CD14-positive monocyte (primary cell): ENCODE data around the gene C17orf100. TPM values are rescaled to one million over a fixed set of nuclear protein-coding genes. Genes with fewer than 3 reads are reported as not detected.

Source experiments
- DNase-seq, 3 donors: peaks; one replicate each; pipeline ENCODE4 v3.0.0-alpha.2; 2011 to 2022
- H2AFZ ChIP-seq: 2 replicates; pipeline ENCODE4 v1.6.0; 2012; ENCODE audit warnings: mild to moderate bottlenecking, low read depth, low read length, inconsistent platforms; ENCODE audit not compliant: insufficient read depth, poor library complexity, severe bottlenecking
- H3K27ac ChIP-seq, 2 donors: 1 replicate in 1 of 2; 2 replicates in 1 of 2; pipeline ENCODE4 v1.5.1; 2012 to 2013; ENCODE audit warnings: low read length in 2 of 2, control low read depth in 1 of 2, inconsistent platforms in 1 of 2, low read depth in 1 of 2, mild to moderate bottlenecking in 1 of 2
- H3K27me3 ChIP-seq, 2 donors: one replicate each; pipeline versions ENCODE4 v1.6.0 to v1.6.1; 2011 to 2013; ENCODE audit warnings: low read length in 2 of 2; ENCODE audit not compliant: control insufficient read depth in 2 of 2, insufficient read depth in 2 of 2
- H3K36me3 ChIP-seq, 2 donors: replicated peaks in 1 of 2; 1 replicate in 1 of 2; 2 replicates in 1 of 2; pipeline versions ENCODE4 v1.5.1 to v1.6.1; 2012 to 2013; ENCODE audit warnings: low read length in 2 of 2, control low read depth in 1 of 2, inconsistent platforms in 1 of 2, mild to moderate bottlenecking in 1 of 2; ENCODE audit not compliant: insufficient read depth in 2 of 2, control insufficient read depth in 1 of 2
- H3K4me1 ChIP-seq, 2 donors: 1 replicate in 1 of 2; 2 replicates in 1 of 2; pipeline versions ENCODE4 v1.5.1 to v1.6.1; 2012 to 2013; ENCODE audit warnings: low read length in 2 of 2, control low read depth in 1 of 2, inconsistent platforms in 1 of 2, mild to moderate bottlenecking in 1 of 2, moderate library complexity in 1 of 2; ENCODE audit not compliant: insufficient read depth in 2 of 2, control insufficient read depth in 1 of 2
- H3K4me2 ChIP-seq: replicated peaks from 2 replicates; pipeline ENCODE3; 2012; ENCODE audit warnings: low read length, moderate library complexity, mild to moderate bottlenecking; ENCODE audit not compliant: poor library complexity, severe bottlenecking; ENCODE audit errors: extremely low read depth
- H3K4me3 ChIP-seq, 3 experiments: fragments of 200-600 bp in 1 of 3; sonication (generic) in 1 of 3; replicated peaks in 1 of 3; 1 replicate in 2 of 3; 2 replicates in 1 of 3; pipeline ENCODE4 v1.5.1; 2011 to 2013; ENCODE audit warnings: low read length in 3 of 3, mild to moderate bottlenecking in 3 of 3, control low read depth in 2 of 3, low read depth in 2 of 3, inconsistent platforms in 1 of 3, moderate library complexity in 1 of 3
- H3K79me2 ChIP-seq: 2 replicates; pipeline ENCODE4 v1.6.0; 2012; ENCODE audit warnings: mild to moderate bottlenecking, control low read depth, inconsistent platforms, low read length, moderate library complexity; ENCODE audit not compliant: insufficient read depth
- H3K9ac ChIP-seq: 2 replicates; pipeline ENCODE4 v1.6.0; 2017; ENCODE audit warnings: low read length, mild to moderate bottlenecking; ENCODE audit not compliant: insufficient read depth, poor library complexity, severe bottlenecking
- H3K9me3 ChIP-seq, 2 donors: replicated peaks in 1 of 2; 1 replicate in 1 of 2; 2 replicates in 1 of 2; pipeline versions ENCODE4 v1.5.1 to v1.6.1; 2012 to 2013; ENCODE audit warnings: low read length in 2 of 2, control low read depth in 1 of 2; ENCODE audit not compliant: control insufficient read depth in 1 of 2, insufficient read depth in 1 of 2
- H4K20me1 ChIP-seq: 2 replicates; pipeline ENCODE4 v1.6.0; 2012; ENCODE audit warnings: mild to moderate bottlenecking, low read length, control low read depth, moderate library complexity; ENCODE audit not compliant: insufficient read depth
- H3K27ac Mint-ChIP-seq, 7 donors: one replicate each; pipeline ENCODE4 v1.8.0; 2020; ENCODE audit warnings: mild to moderate bottlenecking in 7 of 7, mixed read lengths in 7 of 7, moderate library complexity in 6 of 7, inconsistent platforms in 2 of 7
- H3K27me3 Mint-ChIP-seq, 3 donors: one replicate each; pipeline ENCODE4 v1.8.0; 2021 to 2022; ENCODE audit warnings: low read depth in 3 of 3, mild to moderate bottlenecking in 3 of 3, mixed read lengths in 3 of 3, moderate library complexity in 3 of 3, inconsistent platforms in 1 of 3
- H3K36me3 Mint-ChIP-seq, 2 donors: one replicate each; pipeline ENCODE4 v1.8.0; 2020; ENCODE audit warnings: mixed read lengths in 2 of 2, inconsistent platforms in 1 of 2, mild to moderate bottlenecking in 1 of 2
- H3K4me1 Mint-ChIP-seq: one replicate; pipeline ENCODE4 v1.8.0; 2020; ENCODE audit warnings: mild to moderate bottlenecking, mixed read lengths
- H3K4me3 Mint-ChIP-seq, 2 donors: one replicate each; pipeline ENCODE4 v1.8.0; 2020; ENCODE audit warnings: mild to moderate bottlenecking in 2 of 2, mixed read lengths in 2 of 2, moderate library complexity in 1 of 2
- H3K9me3 Mint-ChIP-seq, 7 donors: one replicate each; pipeline ENCODE4 v1.8.0; 2020 to 2022; ENCODE audit warnings: mixed read lengths in 7 of 7, mild to moderate bottlenecking in 6 of 7, moderate library complexity in 6 of 7, inconsistent platforms in 2 of 7
- CTCF ChIP-seq: fragments of 200-600 bp; IDR thresholded peaks from one replicate; pipeline ENCODE4 v1.8.0; 2022; ENCODE audit warnings: antibody characterized with exemption, mild to moderate bottlenecking
- WGBS: methylation state at CpG from one replicate; pipeline ENCODE4 v1.1.5; 2013; ENCODE audit warnings: missing lambda C conversion rate; ENCODE audit not compliant: insufficient coverage; 5-methylcytosine and 5-hydroxymethylcytosine counted together
- intact Hi-C, 2 donors: fragments of 100-400 bp; cut with micrococcal nuclease; formaldehyde crosslinking; loops; one replicate each; pipeline versions ENCODE4 v1.15.0 to v1.15.1; 2023
- polyA plus RNA-seq, 3 donors: library from polyadenylated mRNA; depleted of rRNA in 1 of 3; unstranded in 2 of 3; stranded (reverse) in 1 of 3; fragments of 300-500 nt in 2 of 3; fragments of >200 nt in 1 of 3; fragmentation: Illumina TruSeq in 2 of 3; gene quantifications; 1 replicate in 2 of 3; 2 replicates in 1 of 3; pipeline ENCODE4 v1.2.3, GENCODE V29; 2012 to 2021

C17orf100 gene
- polyA plus RNA-seq, 3 donors: 0.51 to 1.8 (median 1.2) TPM

DNA sequence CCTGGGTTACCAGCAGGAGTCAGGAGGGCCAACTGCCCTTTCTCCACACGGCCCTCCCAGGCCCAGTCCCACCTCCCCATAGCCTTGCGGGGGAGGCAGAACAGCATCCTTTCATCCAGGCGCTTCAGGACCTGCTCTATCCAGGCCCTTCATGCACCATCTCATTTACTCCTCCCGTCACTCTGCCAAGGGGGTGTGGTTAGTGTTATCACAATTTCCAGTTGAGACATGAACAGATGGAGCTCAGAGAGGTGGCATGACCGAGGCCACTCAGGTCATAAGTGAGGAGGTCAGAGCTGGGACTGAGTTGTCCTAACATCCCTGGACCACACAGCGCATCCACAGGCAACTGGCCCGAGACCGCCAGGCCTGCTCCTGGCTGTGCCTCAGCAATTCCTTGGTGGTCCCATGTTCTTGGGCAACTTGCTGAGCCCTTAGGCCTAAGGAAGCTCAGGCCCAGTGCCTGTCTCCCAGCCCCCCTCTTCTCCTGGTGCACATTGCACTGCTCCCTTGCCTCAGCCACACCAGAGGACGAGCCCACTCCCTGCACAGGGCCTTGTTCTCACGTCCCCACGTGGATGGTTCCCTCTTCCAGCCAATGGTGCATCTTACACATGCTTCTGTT, 23.8 kb downstream of the C17orf100 start:
- intact Hi-C loops: no loop called here
- Histone ChIP-seq H4K20me1 (no peaks in the 10 kb centered on the region), H3K79me2 (no peaks in the 10 kb centered on the region), H3K4me3 (no peak overlapping the region), H2AFZ (no peak overlapping the region), H3K36me3 (no peaks in the 10 kb centered on the region), H3K27ac (no peak overlapping the region), H3K4me2 (no peak overlapping the region), H3K27me3 (peaks cover 7 to 34% of the 10 kb centered on the region in 2 donors), H3K4me1 (no peaks in the 10 kb centered on the region), H3K9me3 (no peaks in the 10 kb centered on the region), H3K9ac (no peak overlapping the region)
- Mint-ChIP-seq H3K4me3 (no peak overlapping the region), H3K27me3 (peaks cover 37 to 69% (median 58%) of the 10 kb centered on the region in 3 donors), H3K4me1 (peaks cover 3% of the 10 kb centered on the region), H3K36me3 (no peaks in the 10 kb centered on the region), H3K27ac (no peak overlapping the region), H3K9me3 (no peaks in the 10 kb centered on the region)
- WGBS: 79% methylated on average over 8 of the region's 11 CpGs
- no peak for TF ChIP-seq CTCF
- no peak for DNase-seq

- H3K36me3 Mint-ChIP-seq: no peaks in the 10 kb centered on the region
- Histone ChIP-seq H3K4me1 (no peaks in the 10 kb centered on the region), H3K27ac (no peak overlapping the region), H3K9me3 (no peaks in the 10 kb centered on the region), H3K4me2 (no peak overlapping the region), H3K36me3 (no peaks in the 10 kb centered on the region), H3K27me3 (peaks cover 7 to 34% of the 10 kb centered on the region in 2 donors), H2AFZ (no peak overlapping the region), H3K4me3 (no peak overlapping the region), H3K79me2 (no peaks in the 10 kb centered on the region), H3K9ac (no peak overlapping the region), H4K20me1 (no peaks in the 10 kb centered on the region)
- peaks cover 44 to 68% (median 67%) of the 10 kb centered on the region in 3 donors for H3K27me3 Mint-ChIP-seq
- H3K4me1 Mint-ChIP-seq: peaks cover 3% of the 10 kb centered on the region
- intact Hi-C loops: no loop called here
- 76% methylated on average over 6 of the region's 6 CpGs for WGBS
- H3K4me3 Mint-ChIP-seq: peak overlapping the region in 1 of 2 donors; percentile 22
- no peak overlapping the region for H3K27ac Mint-ChIP-seq
- H3K9me3 Mint-ChIP-seq: no peaks in the 10 kb centered on the region
- DNase-seq: no peak
- TF ChIP-seq CTCF: no peak
These were observed 25.2 kb downstream of the C17orf100 start for GRCh38 chr17:6676802-6677157.
